Stimulated activated CD4-positive, alpha-beta T cell treated with anti-CD3 and anti-CD28 coated beads, Interleukin-12 subunit alpha, Interleukin-12 subunit beta, amount 100 ng/mL, for 48 hours (primary cell): ENCODE measurements around the gene PTPDC1.

Experiments used
- DNase-seq, 3 donors: peaks; one replicate each; pipeline ENCODE4 v3.0.0-alpha.2; 2020; ENCODE audit warnings: low read depth in 2 of 3, low spot score in 1 of 3

The PTPDC1 gene

DNA sequence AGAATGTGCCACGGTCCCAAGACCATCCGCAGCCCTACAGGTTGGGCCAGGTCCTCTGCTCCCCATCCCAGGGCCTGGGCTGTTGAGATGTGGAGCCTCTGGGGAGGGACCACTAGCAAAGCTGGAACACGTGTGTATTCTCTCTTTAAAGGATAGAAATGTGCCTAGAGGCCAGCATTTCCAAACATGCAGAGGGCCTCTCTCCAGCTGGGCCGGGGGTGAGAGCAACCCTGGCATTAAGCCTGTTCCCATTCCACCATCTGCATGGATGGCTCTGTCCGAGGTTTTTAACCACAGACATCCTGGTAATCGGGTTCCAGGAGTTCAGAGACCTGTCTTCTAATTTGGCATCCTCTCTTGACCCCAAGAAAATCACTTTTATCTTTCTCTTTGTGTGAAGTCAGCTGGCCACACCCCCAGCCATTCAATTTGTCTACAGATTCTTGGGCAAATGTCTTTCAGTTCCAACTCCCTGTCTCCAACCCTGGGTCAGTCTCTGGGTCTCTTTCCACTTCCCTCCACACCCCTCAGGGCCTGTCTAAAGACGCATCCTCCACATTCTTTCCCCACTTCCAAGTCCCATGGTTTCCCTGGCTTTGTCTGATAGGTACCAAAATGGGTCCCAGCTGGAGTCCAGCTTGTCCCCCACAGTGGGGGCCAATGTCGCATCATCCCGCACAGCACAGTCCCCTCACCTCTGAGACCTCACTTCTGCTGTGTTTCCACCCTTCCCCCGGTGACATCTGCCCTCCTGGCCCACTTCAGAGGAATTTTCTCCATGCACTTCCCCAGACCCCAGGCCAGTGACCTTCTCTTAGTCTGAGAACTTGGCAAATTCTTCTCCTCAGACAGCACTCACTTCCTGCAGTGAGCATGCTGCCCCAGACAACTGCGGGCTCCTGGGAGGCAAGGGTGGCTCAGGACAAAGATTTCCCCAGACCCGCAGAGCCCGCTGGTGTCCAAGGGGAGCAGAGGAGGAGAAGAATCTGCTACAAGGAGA is 56.8 kb downstream of the PTPDC1 start:
- DNase-seq, result no peak

DNA sequence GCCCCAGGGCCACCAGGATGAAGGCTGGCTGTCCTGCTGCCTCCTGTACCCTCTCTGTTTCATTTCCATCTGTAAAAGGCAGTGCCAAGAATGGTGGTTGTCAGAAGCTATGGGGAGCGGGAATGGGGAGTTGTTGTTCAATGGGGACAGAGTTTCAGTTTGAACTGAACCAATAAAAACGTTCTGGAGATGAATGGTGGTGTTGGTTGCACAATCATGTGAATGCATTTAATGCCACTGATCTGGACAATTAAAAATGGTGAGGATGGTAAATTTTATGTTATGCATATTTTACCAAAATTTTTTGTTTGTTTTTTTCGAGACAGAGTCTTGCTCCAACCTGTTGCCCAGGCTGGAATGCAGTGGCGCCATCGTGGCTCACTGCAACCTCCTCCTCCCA is 58.1 kb downstream of the PTPDC1 start:
- DNase-seq, result no peak

DNA sequence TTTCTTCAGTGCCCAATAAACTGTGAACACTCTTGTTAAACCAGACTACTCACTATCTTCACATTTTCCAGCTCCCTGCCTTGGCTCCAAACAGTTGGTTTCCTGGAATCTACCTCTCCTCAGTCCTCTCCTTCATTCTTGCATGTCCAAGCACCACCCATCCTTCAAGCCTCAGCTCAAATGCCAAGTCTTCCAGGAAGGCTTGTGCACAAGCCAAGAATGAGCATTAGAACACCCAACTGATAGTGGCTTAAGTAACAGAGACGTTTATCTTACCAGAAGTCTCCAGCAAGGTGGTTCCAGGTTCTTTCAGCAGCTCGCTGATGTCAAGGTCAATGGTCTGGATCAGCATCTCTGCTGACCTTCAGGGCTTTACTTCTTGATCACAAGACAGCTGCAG is 60.1 kb downstream of the PTPDC1 start:
- DNase-seq, result no peak

DNA sequence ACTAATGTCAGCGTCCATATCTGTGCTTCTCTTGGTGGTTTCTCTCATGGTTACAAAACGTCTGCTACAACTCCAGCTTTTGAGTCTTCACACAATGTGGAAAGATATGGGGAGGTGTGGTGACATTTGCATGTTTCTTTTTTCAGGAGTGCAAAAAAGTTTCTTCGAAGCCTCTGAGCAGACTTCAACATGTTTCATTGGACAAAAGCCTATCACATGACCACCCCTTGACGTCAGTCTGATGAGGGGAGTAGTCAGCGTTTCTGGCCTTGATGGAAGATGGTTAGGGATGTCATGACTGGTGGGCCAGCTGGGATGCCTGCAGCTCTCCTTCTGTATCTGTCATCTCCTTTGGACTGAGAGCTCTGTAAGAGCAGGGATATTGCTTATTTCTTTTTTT is 61.4 kb downstream of the PTPDC1 start:
- no peak for DNase-seq

DNA sequence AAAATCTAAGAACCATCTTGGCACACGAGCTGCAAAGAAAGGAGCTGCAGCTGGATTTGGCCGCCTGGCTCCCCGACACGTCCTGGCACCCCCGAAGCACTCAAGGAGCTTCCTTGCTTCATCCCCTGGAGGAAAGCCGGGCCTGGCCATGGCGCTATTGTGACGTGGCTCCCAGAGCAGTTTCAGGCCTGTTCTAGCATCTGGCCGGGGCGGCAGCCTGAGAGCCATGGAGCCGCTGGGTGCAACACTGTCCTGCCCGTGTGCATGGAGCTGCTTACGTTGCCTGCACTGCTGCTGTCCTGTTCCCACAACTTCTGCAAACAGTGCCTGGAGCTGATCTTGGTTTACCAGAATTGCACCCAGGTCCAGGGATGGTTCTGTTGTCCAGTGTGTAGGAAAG is 63.5 kb downstream of the PTPDC1 start:
- DNase-seq, result no peak

DNA sequence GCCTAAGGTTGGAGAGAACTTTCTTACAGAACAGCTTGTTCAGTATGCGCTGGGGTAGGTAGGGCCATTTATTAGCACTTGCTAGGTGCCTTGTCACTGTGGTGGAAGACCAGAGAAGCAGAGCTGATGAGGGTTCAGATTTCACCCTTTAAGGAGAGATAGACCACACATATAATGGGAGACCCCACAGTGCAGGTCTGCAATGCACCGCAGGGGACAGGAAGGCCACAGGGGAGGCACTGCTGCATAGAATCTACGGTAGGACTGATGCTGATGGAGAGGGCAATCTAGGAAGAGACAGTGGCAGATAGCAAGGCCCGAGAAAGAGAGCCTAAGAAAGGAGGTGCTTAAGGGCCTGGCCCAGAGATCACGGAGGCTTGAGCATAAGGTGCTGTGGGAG is 64.2 kb downstream of the PTPDC1 start:
- no peak for DNase-seq

DNA sequence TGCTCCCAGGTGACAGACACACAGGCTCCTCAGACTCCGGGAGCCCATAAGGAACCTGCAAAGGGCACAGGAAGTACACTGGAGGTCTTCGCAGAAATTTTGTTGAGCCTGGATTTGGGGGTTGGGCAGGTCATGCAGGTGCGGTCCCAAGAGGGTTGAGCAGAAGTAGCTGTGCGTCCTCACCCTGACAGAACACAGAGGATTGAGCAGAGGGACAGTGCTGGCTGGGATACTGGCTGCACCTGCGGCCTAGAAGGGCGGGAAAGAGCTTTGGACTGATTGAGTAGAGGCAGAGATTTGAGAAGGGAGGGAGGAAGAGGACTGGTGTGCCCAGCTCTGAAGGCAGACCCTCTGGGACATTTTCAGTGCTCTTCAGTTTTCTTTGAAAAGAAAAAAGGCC is 65.4 kb downstream of the PTPDC1 start:
- no peak for DNase-seq

DNA sequence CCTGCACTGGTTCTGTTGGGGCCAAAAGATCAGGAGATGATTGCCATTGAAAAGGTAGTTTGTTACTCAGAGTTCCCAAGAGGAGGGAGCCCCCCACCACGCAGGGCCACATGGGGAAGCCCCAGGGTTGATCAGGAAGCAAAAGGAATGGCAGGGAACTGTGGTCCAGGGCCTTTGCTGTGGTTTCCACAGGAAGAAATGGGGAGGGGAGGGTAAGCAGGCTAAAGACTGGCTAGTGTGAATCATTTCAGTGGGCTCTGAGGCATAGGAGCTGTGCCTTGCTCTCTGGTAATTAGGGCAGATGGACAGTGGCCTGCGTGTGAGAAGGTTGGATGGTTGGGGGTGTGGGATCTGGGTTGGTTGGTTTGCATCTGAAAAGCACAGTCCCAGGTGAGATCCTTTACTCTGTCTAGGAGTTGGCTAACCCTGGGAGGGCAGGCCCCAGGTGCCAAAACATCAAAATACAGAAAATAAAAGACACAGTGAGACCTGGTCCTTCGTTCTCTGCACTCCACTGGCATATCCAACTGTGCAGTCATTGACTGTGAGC is 66.1 kb downstream of the PTPDC1 start:
- no peak for DNase-seq

DNA sequence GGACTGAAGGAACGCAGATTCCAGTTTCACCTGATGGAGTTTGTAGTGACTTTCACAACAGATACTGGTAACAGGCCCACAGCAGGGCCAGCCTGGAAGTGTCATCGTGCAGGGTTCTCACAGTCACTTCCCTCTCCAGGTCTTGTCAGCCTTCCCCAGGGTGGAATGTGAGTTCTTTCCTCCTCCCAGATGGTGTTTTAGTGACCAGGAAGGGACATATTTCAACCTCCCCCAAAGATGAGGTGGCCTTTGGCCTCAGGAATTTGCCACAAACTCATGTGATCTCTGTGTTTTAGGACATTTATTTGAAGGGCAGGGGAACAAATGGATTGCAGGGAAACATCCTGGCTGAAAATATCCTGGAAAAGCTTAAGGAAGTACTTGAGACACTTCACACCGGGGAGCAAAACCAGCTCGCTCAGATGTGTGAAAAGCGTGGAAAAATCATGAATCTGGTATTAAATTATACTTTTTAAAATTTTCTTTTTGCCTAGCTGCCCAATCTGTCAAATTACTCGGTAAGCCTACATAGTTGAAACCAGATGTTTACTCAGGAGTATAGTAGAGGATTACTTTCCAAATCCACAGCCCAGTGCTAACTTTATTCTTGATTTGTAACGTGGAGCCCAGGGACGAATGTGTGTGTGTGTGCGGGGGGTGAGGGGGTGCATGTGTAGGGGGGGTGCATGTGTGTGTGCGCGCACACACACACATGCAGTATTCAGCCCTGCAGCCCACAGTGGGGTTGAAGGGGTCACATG is 66.8 kb downstream of the PTPDC1 start:
- no peak for DNase-seq

DNA sequence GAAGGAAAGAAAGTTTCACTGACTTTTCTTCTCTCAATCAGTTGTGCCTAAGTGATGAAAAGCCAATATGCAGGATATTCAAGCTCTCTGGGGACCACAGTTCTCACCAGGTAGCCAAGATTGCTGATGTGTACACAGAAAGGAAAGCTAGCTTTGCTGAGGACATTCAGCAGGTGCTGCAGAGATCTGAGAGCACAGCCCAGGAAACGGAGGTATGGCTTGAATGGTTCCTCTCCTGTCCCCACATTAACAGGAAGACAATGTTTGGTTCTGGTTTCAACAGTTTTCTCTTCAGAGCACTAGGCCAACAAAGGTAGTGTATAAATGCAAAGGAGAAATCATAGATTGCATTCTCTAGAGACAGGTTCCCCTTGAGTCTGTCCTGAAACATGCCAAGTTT is 69.6 kb downstream of the PTPDC1 start:
- no peak for DNase-seq

DNA sequence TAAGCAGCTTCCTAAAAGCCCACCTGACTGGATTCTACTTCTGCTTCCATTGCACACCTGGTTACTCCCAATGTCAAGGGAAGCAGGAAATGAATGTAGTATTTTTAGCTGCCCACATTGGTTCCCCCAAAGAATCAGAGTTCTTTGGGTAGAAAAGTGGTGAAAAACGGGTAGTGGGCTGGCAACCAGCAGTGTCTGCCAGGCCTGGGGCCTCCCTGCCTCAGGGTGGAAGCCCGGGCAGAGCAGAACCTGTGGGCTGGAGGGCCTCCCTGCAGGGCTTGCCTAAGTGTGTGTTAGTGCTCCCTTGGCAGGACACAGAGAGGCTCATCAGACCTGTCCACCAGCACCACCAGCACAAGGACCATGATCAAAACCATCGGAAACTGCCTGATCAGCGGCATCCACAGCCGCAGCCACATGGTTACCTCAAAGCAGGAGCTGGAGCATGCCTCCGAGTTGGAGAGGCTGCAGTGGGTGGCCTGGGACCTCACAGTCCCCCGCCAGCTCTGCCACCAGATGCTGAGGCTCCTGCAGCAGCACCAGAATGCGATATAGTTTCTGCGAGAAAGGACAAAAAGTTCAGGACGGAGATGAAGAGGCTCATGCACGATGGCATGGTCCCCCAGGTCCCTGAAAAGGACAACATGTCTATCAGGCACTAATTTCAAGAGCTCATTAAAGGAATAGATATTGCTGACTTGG is 72.2 kb downstream of the PTPDC1 start:
- DNase-seq, result no peak

DNA sequence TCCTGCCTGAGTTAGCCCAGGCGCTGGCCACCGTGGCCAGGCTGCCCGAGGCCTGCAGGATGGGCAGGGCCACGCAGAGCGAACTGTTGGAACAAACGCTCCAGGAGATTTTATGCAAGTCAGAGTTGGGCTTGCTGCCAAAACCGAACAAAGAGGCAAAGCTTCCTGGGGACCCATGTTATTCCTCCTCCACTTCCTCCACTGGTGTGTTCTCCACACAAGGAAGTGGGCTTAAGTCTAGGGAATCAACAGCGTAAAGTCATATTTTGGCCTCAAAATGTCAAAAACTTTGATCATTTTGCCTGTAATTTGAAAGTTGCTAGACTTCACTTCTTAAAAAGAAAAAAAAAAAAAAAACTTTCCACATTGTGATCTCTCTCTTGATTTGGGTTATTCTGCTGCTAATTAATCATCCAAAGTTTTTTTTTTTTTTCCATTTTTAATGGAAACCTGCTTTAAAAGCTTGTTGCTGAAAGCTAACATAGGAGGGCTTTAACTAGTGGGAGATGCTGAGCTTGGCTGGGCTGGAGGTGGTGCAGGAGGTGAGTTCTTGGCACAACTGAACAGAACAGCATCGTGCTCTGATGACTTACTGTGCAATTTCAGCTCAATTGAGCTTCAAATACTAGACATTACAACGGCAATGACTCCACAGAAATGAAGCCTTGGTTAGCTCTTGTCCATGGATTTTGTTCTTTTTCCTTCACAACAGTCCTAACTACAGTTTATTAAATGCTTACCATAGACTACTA is 73.0 kb downstream of the PTPDC1 start:
- DNase-seq, result no peak
